Cardiac muscle cell (in vitro differentiated cells and primary cell): Measurements from ENCODE around the gene GPR176. TPM values are rescaled to one million over a fixed set of nuclear protein-coding genes. Genes with fewer than 3 reads are reported as not detected.

Source experiments
- DNase-seq, 2 donors: peaks; one replicate each; pipeline versions ENCODE4 v3.0.0 to v3.0.0-alpha.2; 2010 to 2017; ENCODE audit warnings: low read depth in 1 of 2, low spot score in 1 of 2
- H3K27ac ChIP-seq: fragments of 200-600 bp; sonication (generic); 2 replicates; pipeline ENCODE4 v1.5.1; 2016
- H3K27me3 ChIP-seq: fragments of 200-600 bp; sonication (generic); 2 replicates; pipeline ENCODE4 v1.6.0; 2016; ENCODE audit warnings: control low read depth
- H3K36me3 ChIP-seq: fragments of 200-600 bp; sonication (generic); 2 replicates; pipeline ENCODE4 v1.5.1; 2016; ENCODE audit warnings: control low read depth
- H3K4me1 ChIP-seq: fragments of 200-600 bp; sonication (generic); 2 replicates; pipeline ENCODE4 v1.8.1; 2017; ENCODE audit warnings: low read depth, mild to moderate bottlenecking, mixed run types
- H3K4me3 ChIP-seq: fragments of 200-600 bp; sonication (generic); 2 replicates; pipeline ENCODE4 v1.5.1; 2016; ENCODE audit warnings: mild to moderate bottlenecking
- H3K9me3 ChIP-seq: fragments of 200-600 bp; sonication (generic); 2 replicates; pipeline ENCODE4 v1.5.1; 2017; ENCODE audit warnings: low read depth, mild to moderate bottlenecking, control low read depth
- polyA plus RNA-seq: library from polyadenylated mRNA; unstranded; fragments of >200 nt; fragmentation: Nextera tagmentation; extraction: Ambion mirVana; gene quantifications from 2 replicates; pipeline ENCODE4 v1.2.1, GENCODE V29; 2016
- total RNA-seq: library from RNA; depleted of rRNA; stranded (reverse); fragments of >200 nt; gene quantifications from 2 replicates; pipeline ENCODE4 v1.2.3, GENCODE V29; 2016
- TF ChIP-seq, protein P1 (sequence below): IDR thresholded peaks from 2 replicates; pipeline ENCODE4 v1.5.1; 2012; ENCODE audit warnings: low read depth, mild to moderate bottlenecking, low read length

GPR176 gene
- total and polyA plus RNA-seq, 2 experiments from 2014 or later: 1.4 to 5.6 TPM

DNA sequence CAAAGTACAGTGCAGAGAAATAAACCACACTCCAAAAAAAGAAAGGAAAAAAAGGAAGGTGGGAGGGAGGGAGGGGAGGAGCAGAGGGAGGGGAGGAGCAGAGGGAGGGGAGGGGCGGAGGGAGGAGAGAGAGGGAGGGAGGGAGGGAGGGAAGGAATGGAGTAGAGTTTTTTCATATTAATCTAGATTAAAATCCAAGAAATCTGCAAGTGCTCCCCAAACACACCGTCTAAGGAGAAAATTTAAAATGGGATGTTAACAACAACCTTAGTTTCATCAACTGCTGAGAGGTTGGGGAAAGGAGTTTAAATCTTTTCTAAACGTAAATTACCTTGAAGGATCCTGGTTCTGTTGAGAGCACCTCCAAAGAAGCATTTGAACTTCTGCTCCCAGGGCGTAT is 144.0 kb downstream of the GPR176 start:
- TF ChIP-seq, protein P1, sequence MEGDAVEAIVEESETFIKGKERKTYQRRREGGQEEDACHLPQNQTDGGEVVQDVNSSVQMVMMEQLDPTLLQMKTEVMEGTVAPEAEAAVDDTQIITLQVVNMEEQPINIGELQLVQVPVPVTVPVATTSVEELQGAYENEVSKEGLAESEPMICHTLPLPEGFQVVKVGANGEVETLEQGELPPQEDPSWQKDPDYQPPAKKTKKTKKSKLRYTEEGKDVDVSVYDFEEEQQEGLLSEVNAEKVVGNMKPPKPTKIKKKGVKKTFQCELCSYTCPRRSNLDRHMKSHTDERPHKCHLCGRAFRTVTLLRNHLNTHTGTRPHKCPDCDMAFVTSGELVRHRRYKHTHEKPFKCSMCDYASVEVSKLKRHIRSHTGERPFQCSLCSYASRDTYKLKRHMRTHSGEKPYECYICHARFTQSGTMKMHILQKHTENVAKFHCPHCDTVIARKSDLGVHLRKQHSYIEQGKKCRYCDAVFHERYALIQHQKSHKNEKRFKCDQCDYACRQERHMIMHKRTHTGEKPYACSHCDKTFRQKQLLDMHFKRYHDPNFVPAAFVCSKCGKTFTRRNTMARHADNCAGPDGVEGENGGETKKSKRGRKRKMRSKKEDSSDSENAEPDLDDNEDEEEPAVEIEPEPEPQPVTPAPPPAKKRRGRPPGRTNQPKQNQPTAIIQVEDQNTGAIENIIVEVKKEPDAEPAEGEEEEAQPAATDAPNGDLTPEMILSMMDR: no peak
- no peaks in the 10 kb centered on the region for H3K4me1 ChIP-seq
- no peak for DNase-seq
- H3K27ac ChIP-seq: no peak overlapping the region
- H3K9me3 ChIP-seq: no peaks in the 10 kb centered on the region
- H3K4me3 ChIP-seq: no peak overlapping the region
- H3K27me3 ChIP-seq: no peaks in the 10 kb centered on the region
- no peaks in the 10 kb centered on the region for H3K36me3 ChIP-seq

DNA sequence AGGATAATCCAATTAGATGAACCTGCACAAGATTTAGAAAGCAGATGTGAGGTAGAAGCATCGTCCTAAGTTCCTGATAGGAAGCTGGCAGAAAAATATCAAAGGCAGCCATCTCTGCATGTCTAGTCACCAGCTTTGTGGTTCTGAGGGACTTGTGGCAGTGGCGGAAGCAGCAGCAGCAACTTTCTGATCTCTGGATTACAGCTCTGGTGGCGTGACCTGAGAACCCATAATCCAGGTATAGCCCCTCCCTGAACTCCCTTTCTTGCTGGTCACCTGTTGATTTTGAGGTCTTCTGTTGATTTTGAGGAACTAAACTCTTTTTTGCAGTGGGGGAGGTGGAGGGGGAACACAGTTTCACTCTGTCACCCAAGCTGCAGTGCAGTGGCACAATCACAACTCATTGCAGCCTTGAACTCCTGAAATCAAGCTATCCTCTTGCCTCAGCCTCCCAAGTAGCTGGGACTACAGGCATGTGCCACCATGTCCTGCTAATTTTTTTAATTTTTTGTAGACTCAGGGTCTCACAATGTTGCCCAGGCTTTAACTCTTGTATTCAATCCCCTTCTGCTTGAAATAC is 145.3 kb downstream of the GPR176 start:
- Histone ChIP-seq H3K27me3 (no peaks in the 10 kb centered on the region), H3K36me3 (no peaks in the 10 kb centered on the region), H3K9me3 (no peaks in the 10 kb centered on the region), H3K4me1 (no peaks in the 10 kb centered on the region), H3K4me3 (no peak overlapping the region), H3K27ac (no peak overlapping the region)
- no peak for DNase-seq
- TF ChIP-seq, protein P1: no peak

DNA sequence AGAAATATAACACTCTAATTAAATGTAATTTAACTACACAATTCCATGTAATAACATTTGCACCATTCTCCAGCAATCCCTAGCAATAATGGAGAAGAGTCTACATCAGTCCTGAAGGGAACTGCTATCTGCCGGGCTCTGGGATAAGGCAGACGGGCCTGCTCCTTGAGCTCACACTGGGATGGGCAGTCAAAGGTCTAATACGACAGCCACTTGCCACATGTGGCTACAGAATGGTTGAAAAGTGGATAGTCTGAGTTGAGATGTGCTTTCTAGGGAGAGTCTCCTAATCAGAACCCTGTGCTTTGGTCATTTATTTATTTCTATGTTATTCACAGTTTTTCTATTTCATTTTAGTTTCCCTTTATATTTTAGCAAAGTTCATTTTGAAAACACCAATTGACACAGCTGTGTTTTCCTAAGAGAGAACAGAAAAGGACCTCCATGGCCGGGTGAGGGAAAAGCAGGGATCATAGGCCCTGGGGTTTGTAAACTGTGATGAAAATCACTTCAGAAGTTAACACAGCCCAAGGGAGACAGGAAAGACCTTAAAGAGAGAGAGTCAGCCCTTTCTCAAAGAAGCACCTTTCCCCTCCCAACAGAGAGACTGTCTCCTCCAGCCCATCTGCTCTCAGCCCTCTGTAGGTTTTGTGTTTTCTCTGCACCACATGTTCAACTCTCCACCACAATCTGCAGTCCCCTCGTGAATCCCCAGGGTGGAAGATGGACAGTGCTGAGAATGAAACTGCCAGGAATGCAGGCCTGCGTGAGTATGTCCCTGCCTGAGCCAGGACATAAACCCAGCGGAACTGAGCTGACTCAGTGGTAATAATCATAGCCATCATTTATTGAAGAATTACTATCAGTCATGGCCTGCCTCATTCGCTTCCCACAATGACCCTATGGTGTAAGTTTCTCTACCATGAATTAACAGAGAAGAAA is 149.0 kb downstream of the GPR176 start:
- Histone ChIP-seq H3K9me3 (no peaks in the 10 kb centered on the region), H3K4me3 (no peak overlapping the region), H3K27ac (no peak overlapping the region), H3K4me1 (no peaks in the 10 kb centered on the region), H3K27me3 (no peaks in the 10 kb centered on the region), H3K36me3 (no peaks in the 10 kb centered on the region)
- TF ChIP-seq, protein P1: no peak
- DNase-seq: peak in 1 of 2 donors; percentile 60

DNA sequence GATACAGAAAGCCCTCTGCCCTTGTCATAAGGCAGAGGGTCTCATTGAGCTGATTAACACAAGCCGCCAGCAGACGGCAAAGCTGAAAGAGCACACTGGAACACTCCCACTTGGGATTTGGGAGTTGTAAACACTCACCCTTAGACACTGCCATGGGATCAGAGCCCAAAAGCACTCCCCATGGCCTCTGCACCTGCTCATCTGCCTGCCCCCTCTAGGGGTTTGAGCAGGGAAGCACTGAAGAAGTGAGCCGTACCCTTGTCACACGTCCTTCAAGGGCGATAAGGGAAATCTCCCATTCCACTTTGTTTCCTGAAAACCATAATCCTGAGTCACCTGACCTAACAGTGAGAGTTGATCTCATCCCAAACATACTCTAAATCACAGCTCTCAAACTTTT is 152.1 kb downstream of the GPR176 start:
- Histone ChIP-seq H3K4me3 (no peak overlapping the region), H3K27me3 (no peaks in the 10 kb centered on the region), H3K9me3 (no peaks in the 10 kb centered on the region), H3K36me3 (no peaks in the 10 kb centered on the region), H3K4me1 (no peaks in the 10 kb centered on the region), H3K27ac (no peak overlapping the region)
- TF ChIP-seq, protein P1: no peak
- DNase-seq: no peak

DNA sequence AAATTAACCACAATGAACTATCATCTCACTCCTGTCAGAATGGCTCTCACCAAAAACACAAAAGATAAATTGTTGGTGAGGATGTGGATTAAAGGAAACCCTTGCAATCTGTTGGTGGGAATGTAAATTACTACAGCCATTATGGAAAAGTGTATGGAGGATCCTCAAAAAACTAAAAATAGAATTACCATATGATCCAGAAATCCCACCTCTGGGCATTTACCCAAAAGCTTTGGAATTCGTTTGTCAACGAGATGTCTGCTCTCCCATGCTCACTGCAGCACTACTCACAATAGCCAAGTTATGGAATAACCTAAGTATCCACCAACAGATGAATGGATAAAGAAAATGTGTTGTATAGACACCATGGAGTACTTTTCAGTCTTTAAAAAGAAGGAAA is 159.1 kb downstream of the GPR176 start:
- TF ChIP-seq, protein P1: no peak

More for the DNA sequence above, 159.1 kb downstream of the GPR176 start:
- H3K27ac ChIP-seq: no peak overlapping the region
- H3K4me1 ChIP-seq: no peaks in the 10 kb centered on the region
- no peaks in the 10 kb centered on the region for H3K36me3 ChIP-seq
- no peaks in the 10 kb centered on the region for H3K27me3 ChIP-seq
- no peaks in the 10 kb centered on the region for H3K9me3 ChIP-seq
- DNase-seq: no peak
- H3K4me3 ChIP-seq: no peak overlapping the region
